Measurements from ENCODE around the gene RNASE7. TPM values are rescaled to one million over a fixed set of nuclear protein-coding genes. Genes with fewer than 3 reads are reported as not detected.

RNASE7 gene
- polyA plus RNA-seq, 4 donors, result 0.55 to 0.91 (median 0.74) TPM

GRCh38 chr14:21084396-21084795 lies 42.2 kb downstream of the RNASE7 start:
- DNase-seq (ENCODE audit: low read depth in 4 of 4, low spot score in 3 of 4), result no peak

GRCh38 chr14:21084998-21085853 lies 43.1 kb downstream of the RNASE7 start:
- DNase-seq (ENCODE audit: low read depth in 4 of 4, low spot score in 3 of 4), result no peak

GRCh38 chr14:21086908-21087293 lies 44.7 kb downstream of the RNASE7 start:
- DNase-seq (ENCODE audit: low read depth in 4 of 4, low spot score in 3 of 4), result no peak

- no peak for DNase-seq (ENCODE audit: low read depth in 4 of 4, low spot score in 3 of 4)
These were observed 45.3 kb downstream of the RNASE7 start for GRCh38 chr14:21087294-21088091.

DNA sequence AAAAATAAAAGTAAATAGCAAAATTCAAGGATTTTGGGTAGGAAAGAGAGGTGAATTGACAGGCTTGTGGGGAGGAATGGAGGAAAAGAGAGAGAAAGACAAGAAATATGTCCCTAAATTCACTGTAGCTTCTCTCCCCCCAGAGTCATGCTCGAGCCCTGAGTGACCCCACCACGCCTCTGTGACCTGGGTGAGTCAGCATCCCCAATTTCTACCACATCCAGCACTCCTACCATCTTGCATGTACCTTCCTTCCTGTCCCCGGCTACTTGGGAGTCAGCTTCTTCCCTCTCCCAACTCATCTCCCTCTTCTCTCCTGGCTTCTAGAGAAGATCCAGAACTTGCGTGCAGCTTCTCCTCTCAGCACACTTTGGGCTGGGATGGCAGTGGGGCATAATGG lies 46.5 kb downstream of the RNASE7 start:
- no peak for DNase-seq (ENCODE audit: low read depth in 4 of 4, low spot score in 3 of 4)

DNA sequence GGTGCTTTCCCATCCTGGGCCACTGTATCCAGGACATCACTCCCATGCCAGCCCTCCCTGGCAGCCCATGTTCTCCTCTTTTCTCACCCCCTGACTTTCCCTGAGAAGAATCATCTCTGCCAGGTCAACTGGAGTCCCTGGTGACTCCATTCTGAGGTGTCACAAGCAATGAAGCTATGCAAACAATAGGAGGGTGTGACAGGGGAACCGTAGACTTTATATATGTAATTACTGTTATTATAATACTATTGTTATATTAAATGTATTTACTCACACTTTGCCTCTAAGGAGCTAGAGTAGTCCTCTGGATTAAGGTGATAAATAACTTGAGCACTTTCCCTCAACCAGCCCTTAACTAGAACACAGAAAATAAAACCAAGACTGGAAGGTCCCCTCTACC lies 47.1 kb downstream of the RNASE7 start:
- no peak for DNase-seq (ENCODE audit: low read depth in 4 of 4, low spot score in 3 of 4)

GRCh38 chr14:21089877-21090193 lies 47.7 kb downstream of the RNASE7 start:
- no peak for DNase-seq (ENCODE audit: low read depth in 4 of 4, low spot score in 3 of 4)

- DNase-seq (ENCODE audit: low read depth in 4 of 4, low spot score in 3 of 4), result no peak
These were observed 48.2 kb downstream of the RNASE7 start for GRCh38 chr14:21090194-21090939.

- no peak for DNase-seq (ENCODE audit: low read depth in 4 of 4, low spot score in 3 of 4)
These were observed 48.9 kb downstream of the RNASE7 start for GRCh38 chr14:21090940-21091663.

- no peak for DNase-seq (ENCODE audit: low read depth in 4 of 4, low spot score in 3 of 4)
These were observed 49.7 kb downstream of the RNASE7 start for GRCh38 chr14:21091821-21092272.

DNA sequence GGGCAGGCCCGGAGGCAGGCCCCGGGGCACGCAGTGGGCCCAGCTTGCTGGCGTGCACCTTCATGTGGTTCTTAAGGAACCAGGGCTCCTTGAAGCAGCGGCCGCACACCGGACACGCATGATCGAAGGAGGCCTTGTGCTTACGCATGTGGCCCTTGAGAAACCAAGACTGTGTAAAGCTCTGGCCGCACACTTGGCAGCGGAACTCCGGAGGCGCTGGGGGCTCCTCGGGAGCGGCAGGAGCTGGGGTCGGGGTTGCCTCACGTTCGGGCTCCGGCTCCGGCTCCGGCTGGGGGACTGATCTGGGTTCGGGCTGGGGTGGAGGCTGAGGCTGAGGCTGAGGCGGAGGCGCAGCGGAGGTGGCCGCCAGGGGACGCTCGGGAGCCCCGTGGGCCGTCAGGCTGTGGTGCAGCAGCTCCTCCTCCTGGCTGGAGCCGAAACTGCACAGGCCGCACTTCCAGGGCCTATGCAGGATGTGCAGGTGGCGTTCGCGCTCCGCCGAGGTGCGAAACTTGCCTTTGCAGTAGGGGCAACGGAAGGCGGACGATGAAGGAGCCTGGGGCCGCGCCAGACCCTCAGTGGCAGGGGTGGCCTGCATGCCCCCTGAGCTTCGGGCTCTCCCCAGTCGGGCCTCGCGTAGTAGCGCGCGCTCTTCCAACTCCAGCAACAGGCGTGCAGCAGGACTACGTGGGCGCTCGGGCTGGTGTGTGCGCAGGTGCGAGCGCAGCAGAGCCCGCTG lies 50.3 kb downstream of the RNASE7 start:
- no peak for DNase-seq (ENCODE audit: low read depth in 4 of 4, low spot score in 3 of 4)

GRCh38 chr14:21093018-21093417 lies 50.9 kb downstream of the RNASE7 start:
- DNase-seq (ENCODE audit: low read depth in 4 of 4, low spot score in 3 of 4), result no peak

Other genes with a start within 250 kb of the RNASE7 start
- gene RNASE1, start 239.5 kb upstream of the RNASE7 start, polyA plus RNA-seq (ENCODE audit: insufficient read length in 4 of 4), result 100 to 1,000 TPM; 164 to 175 (median 169) TPM
- gene RNASE3, start 151.0 kb upstream of the RNASE7 start, polyA plus RNA-seq (ENCODE audit: insufficient read length in 4 of 4), result under 1 TPM in 3 of 4 donors, not detected in 1; 0.35 to 0.82 (median 0.64) TPM
- gene RNASE2, start 86.9 kb upstream of the RNASE7 start, polyA plus RNA-seq (ENCODE audit: insufficient read length in 4 of 4), result 1 to 10 TPM in 2 of 4 donors, under 1 TPM in 2; 0.65 to 1.9 (median 0.97) TPM
- 10 to 100 TPM; 78.3 to 81.5 (median 80.5) TPM for gene METTL17, start 52.4 kb upstream of the RNASE7 start, polyA plus RNA-seq (ENCODE audit: insufficient read length in 4 of 4)
- 1 to 10 TPM; 1.2 to 2.4 (median 1.7) TPM for gene SLC39A2, start 43.1 kb upstream of the RNASE7 start, polyA plus RNA-seq (ENCODE audit: insufficient read length in 4 of 4)
- 100 to 1,000 TPM; 146 to 184 (median 175) TPM for gene NDRG2, start 17.3 kb upstream of the RNASE7 start, polyA plus RNA-seq (ENCODE audit: insufficient read length in 4 of 4)
- gene TPPP2, start 12.1 kb upstream of the RNASE7 start, polyA plus RNA-seq (ENCODE audit: insufficient read length in 4 of 4), result 1 to 10 TPM; 1.9 to 4.8 (median 3.7) TPM
- under 1 TPM; 0.28 to 0.64 (median 0.41) TPM for gene RNASE13, start 7.6 kb upstream of the RNASE7 start, polyA plus RNA-seq (ENCODE audit: insufficient read length in 4 of 4)
- gene RNASE8, start 15.5 kb downstream of the RNASE7 start, polyA plus RNA-seq (ENCODE audit: insufficient read length in 4 of 4), result not detected
- 10 to 100 TPM; 71.5 to 85.4 (median 78.9) TPM for gene ARHGEF40, start 27.9 kb downstream of the RNASE7 start, polyA plus RNA-seq (ENCODE audit: insufficient read length in 4 of 4)
- 10 to 100 TPM; 23.3 to 37.0 (median 26.5) TPM for gene ZNF219, start 56.3 kb downstream of the RNASE7 start, polyA plus RNA-seq (ENCODE audit: insufficient read length in 4 of 4)
- gene TMEM253, start 58.7 kb downstream of the RNASE7 start, polyA plus RNA-seq (ENCODE audit: insufficient read length in 4 of 4), result 1 to 10 TPM in 3 of 4 donors, under 1 TPM in 1; 0.91 to 1.7 (median 1.1) TPM
- gene OR5AU1, start 113.7 kb downstream of the RNASE7 start, polyA plus RNA-seq (ENCODE audit: insufficient read length in 4 of 4), result under 1 TPM in 3 of 4 donors, not detected in 1; 0.01 to 0.05 (median 0.03) TPM
- gene HNRNPC, start 227.1 kb downstream of the RNASE7 start, polyA plus RNA-seq (ENCODE audit: insufficient read length in 4 of 4), result 100 to 1,000 TPM; 905 to 979 (median 962) TPM
- under 1 TPM; 0.39 to 0.69 (median 0.61) TPM for gene RPGRIP1, start 237.7 kb downstream of the RNASE7 start, polyA plus RNA-seq (ENCODE audit: insufficient read length in 4 of 4)